ENCODE data around the gene OSGIN1.

DNA sequence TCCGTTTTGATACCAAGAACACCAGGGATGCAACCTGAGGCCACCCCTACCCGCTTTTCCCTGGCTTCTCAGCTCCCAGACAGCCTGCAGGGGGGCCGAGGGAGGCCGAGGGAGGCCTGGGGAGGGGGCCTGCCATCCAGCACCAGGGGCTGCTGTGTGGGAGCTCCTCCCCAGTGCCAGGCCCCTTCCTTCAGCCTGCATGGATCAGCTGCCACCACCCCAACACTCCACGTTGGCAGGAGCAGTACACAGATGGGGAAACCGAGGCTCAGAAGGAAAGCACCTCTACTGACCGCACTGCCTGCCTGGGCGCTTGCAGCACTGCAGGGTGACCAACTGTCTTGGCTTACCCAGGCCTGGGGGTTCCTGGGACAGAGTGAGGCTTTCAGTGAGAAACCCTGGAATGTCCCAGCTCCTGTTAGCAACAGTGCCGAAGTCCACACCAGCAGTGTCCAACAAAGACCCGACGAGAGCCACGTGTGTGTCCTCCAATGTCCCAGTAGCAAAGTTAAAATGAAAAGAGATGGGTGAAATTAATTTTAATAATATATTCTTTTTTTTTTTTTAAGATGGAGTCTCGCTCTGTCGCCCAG is 5.3 kb upstream of the OSGIN1 start:
- no peak for TF ChIP-seq POLR2A (IDR thresholded peaks at IDR 0.05; ENCODE audit: extremely low read depth, insufficient read length)
- TF ChIP-seq, protein P1, sequence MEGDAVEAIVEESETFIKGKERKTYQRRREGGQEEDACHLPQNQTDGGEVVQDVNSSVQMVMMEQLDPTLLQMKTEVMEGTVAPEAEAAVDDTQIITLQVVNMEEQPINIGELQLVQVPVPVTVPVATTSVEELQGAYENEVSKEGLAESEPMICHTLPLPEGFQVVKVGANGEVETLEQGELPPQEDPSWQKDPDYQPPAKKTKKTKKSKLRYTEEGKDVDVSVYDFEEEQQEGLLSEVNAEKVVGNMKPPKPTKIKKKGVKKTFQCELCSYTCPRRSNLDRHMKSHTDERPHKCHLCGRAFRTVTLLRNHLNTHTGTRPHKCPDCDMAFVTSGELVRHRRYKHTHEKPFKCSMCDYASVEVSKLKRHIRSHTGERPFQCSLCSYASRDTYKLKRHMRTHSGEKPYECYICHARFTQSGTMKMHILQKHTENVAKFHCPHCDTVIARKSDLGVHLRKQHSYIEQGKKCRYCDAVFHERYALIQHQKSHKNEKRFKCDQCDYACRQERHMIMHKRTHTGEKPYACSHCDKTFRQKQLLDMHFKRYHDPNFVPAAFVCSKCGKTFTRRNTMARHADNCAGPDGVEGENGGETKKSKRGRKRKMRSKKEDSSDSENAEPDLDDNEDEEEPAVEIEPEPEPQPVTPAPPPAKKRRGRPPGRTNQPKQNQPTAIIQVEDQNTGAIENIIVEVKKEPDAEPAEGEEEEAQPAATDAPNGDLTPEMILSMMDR (IDR thresholded peaks at IDR 0.05; ENCODE audit: low read depth, low read length): no peak
- no peak for TF ChIP-seq MYC (IDR thresholded peaks at IDR 0.05; ENCODE audit: low read depth, low read length)
